Hepatocyte (in vitro differentiated cells): ENCODE measurements around the gene P2RY4. TPM values are rescaled to one million over a fixed set of nuclear protein-coding genes. Genes with fewer than 3 reads are reported as not detected.
"Not testable (repeated sequence)": the region's sequence is repeated elsewhere in the genome, so short reads cannot be mapped to it uniquely, and the experiment has no call there.

Source experiments
- DNase-seq: peaks from one replicate; pipeline ENCODE4 v3.0.0-alpha.2; 2016; ENCODE audit warnings: low spot score
- H2AFZ ChIP-seq: fragments of 200-600 bp; sonication (generic); 2 replicates; pipeline ENCODE4 v1.6.0; 2016; ENCODE audit warnings: antibody characterized with exemption, mild to moderate bottlenecking
- H3K27ac ChIP-seq: fragments of 200-600 bp; sonication (generic); 2 replicates; pipeline ENCODE4 v1.5.1; 2016; ENCODE audit warnings: mild to moderate bottlenecking
- H3K27me3 ChIP-seq: fragments of 200-600 bp; sonication (generic); 2 replicates; pipeline ENCODE4 v1.6.1; 2016
- H3K36me3 ChIP-seq: fragments of 200-600 bp; sonication (generic); replicated peaks from 2 replicates; pipeline ENCODE4 v1.5.1; 2016; ENCODE audit warnings: low read depth; ENCODE audit not compliant: insufficient read depth
- H3K4me1 ChIP-seq: fragments of 200-600 bp; sonication (generic); 2 replicates; pipeline ENCODE4 v1.5.1; 2016; ENCODE audit warnings: mild to moderate bottlenecking, moderate library complexity; ENCODE audit not compliant: insufficient read depth
- H3K4me2 ChIP-seq: fragments of 200-600 bp; sonication (generic); 2 replicates; pipeline ENCODE4 v1.6.0; 2016
- H3K4me3 ChIP-seq: fragments of 200-600 bp; sonication (generic); 2 replicates; pipeline ENCODE4 v1.5.1; 2016; ENCODE audit warnings: mild to moderate bottlenecking
- H3K79me2 ChIP-seq: fragments of 200-600 bp; sonication (generic); 2 replicates; pipeline ENCODE4 v1.6.0; 2017; ENCODE audit warnings: mild to moderate bottlenecking
- H3K9me2 ChIP-seq: fragments of 200-600 bp; sonication (generic); replicated peaks from 2 replicates; pipeline ENCODE4 v1.6.0; 2017; ENCODE audit warnings: mild to moderate bottlenecking; ENCODE audit not compliant: insufficient read depth
- H3K9me3 ChIP-seq: fragments of 200-600 bp; sonication (generic); 2 replicates; pipeline ENCODE4 v1.5.1; 2016; ENCODE audit warnings: low read depth, mild to moderate bottlenecking
- H4K20me1 ChIP-seq: fragments of 200-600 bp; sonication (generic); 2 replicates; pipeline ENCODE4 v1.6.0; 2016; ENCODE audit warnings: mild to moderate bottlenecking; ENCODE audit not compliant: insufficient read depth, poor library complexity, severe bottlenecking
- CTCF ChIP-seq: fragments of 200-600 bp; sonication (generic); IDR thresholded peaks from 2 replicates; pipeline ENCODE4 v1.5.1; 2016; ENCODE audit warnings: antibody characterized with exemption, mild to moderate bottlenecking; ENCODE audit not compliant: poor library complexity
- EZH2 ChIP-seq: fragments of 200-600 bp; sonication (generic); IDR thresholded peaks from 2 replicates; pipeline ENCODE4 v1.6.1; 2016; ENCODE audit warnings: antibody characterized with exemption, mild to moderate bottlenecking, borderline replicate concordance
- EZH2phosphoT487 ChIP-seq: fragments of 200-600 bp; sonication (generic); IDR thresholded peaks from one replicate; pipeline ENCODE4 v1.6.1; 2018; ENCODE audit warnings: antibody characterized with exemption, mild to moderate bottlenecking, low read depth, moderate library complexity; ENCODE audit not compliant: unreplicated experiment, severe bottlenecking
- WGBS: methylation state at CpG from one replicate; pipeline ENCODE4 v1.1.6; 2016; ENCODE audit warnings: low lambda C conversion rate; ENCODE audit errors: missing lambda C conversion rate; 5-methylcytosine and 5-hydroxymethylcytosine counted together
- polyA plus RNA-seq: library from polyadenylated mRNA; unstranded; fragments of >200 nt; fragmentation: Nextera tagmentation; extraction: Ambion mirVana; gene quantifications from 2 replicates; pipeline ENCODE4 v1.2.1, GENCODE V29; 2016
- total RNA-seq: library from RNA; depleted of rRNA; stranded (reverse); fragments of >200 nt; gene quantifications from 2 replicates; pipeline ENCODE4 v1.2.3, GENCODE V29; 2014

The P2RY4 gene
- total and polyA plus RNA-seq, 2 experiments from 2014 or later: 0.87 to 2.0 TPM

- Histone ChIP-seq H3K36me3 (no peaks in the 10 kb centered on the region), H4K20me1 (no peaks in the 10 kb centered on the region), H3K9me3 (no peaks in the 10 kb centered on the region), H3K4me3 (no peak overlapping the region), H3K4me2 (no peak overlapping the region), H2AFZ (no peak overlapping the region), H3K79me2 (no peaks in the 10 kb centered on the region), H3K27ac (no peak overlapping the region), H3K4me1 (no peaks in the 10 kb centered on the region), H3K9me2 (no peaks in the 10 kb centered on the region), H3K27me3 (no peaks in the 10 kb centered on the region)
- 79% methylated on average over 3 of the region's 3 CpGs for whole genome bisulfite sequencing
- DNase-seq: no peak
- no peak for TF ChIP-seq EZH2phosphoT487
- TF ChIP-seq EZH2: no peak
These were observed 20.6 kb upstream of the P2RY4 start for GRCh38 chrX:70280573-70280972.

GRCh38 chrX:70279081-70279480 is 19.1 kb upstream of the P2RY4 start:
- H3K27me3 ChIP-seq: no peaks in the 10 kb centered on the region
- no peaks in the 10 kb centered on the region for H4K20me1 ChIP-seq
- no peak overlapping the region for H3K4me2 ChIP-seq
- no peak overlapping the region for H2AFZ ChIP-seq
- no peaks in the 10 kb centered on the region for H3K79me2 ChIP-seq
- H3K36me3 ChIP-seq: no peaks in the 10 kb centered on the region
- no peaks in the 10 kb centered on the region for H3K9me3 ChIP-seq
- WGBS: 76% methylated on average over 3 of the region's 3 CpGs
- H3K9me2 ChIP-seq: no peaks in the 10 kb centered on the region
- TF ChIP-seq CTCF: no peak
- no peak for TF ChIP-seq EZH2
- no peak for TF ChIP-seq EZH2phosphoT487
- H3K27ac ChIP-seq: no peak overlapping the region
- no peak for DNase-seq
- no peak overlapping the region for H3K4me3 ChIP-seq
- no peaks in the 10 kb centered on the region for H3K4me1 ChIP-seq

- not testable (repeated sequence) for H4K20me1 ChIP-seq, H3K79me2 ChIP-seq, H3K9me2 ChIP-seq, H3K27me3 ChIP-seq, H3K4me2 ChIP-seq, H3K27ac ChIP-seq, H3K9me3 ChIP-seq, H3K4me3 ChIP-seq, H3K4me1 ChIP-seq, H2AFZ ChIP-seq, DNase-seq, H3K36me3 ChIP-seq
- 84% methylated on average over 7 of the region's 7 CpGs for WGBS
These were observed 14.0 kb upstream of the P2RY4 start for GRCh38 chrX:70274029-70274428.

- no peak within 1 kb of the TSS for H2AFZ ChIP-seq
- H3K4me3 ChIP-seq: no peak within 1 kb of the TSS
- no peaks in the 10 kb centered on the region for H3K27me3 ChIP-seq
- TF ChIP-seq EZH2 (no peak), EZH2phosphoT487 (no peak), CTCF (no peak)
- no peaks in the 10 kb centered on the region for H3K4me1 ChIP-seq
- no peaks in the 10 kb centered on the region for H3K9me2 ChIP-seq
- H3K36me3 ChIP-seq: no peaks in the 10 kb centered on the region
- DNase-seq: no peak
- no peak within 1 kb of the TSS for H3K4me2 ChIP-seq
- no peak within 1 kb of the TSS for H3K27ac ChIP-seq
- H3K9me3 ChIP-seq: no peaks in the 10 kb centered on the region
- no peaks in the 10 kb centered on the region for H3K79me2 ChIP-seq
- H4K20me1 ChIP-seq: no peaks in the 10 kb centered on the region
These were observed 8.0 kb upstream of the P2RY4 start, which contains the start of gene ARR3 for GRCh38 chrX:70268034-70268433. Gene ARR3, plus strand, starts transcription at chrX:70268334. Its CDS starts 1,052 bp downstream, at chrX:70269386.
